ACHN (cell line): Measurements from ENCODE around the gene GABARAP.

ENCODE experiments used
- DNase-seq: peaks from one replicate; pipeline ENCODE4 v3.0.0-alpha.2; 2015
- in situ Hi-C: cut with HindIII; loops from 2 replicates; pipeline ENCODE4 v1.10.0; 2017; ENCODE audit warnings: low sequenced_read_pairs, low pct_ligation_motif_present, low pct_unique_long_range_greater_than_20kb

The GABARAP gene

DNA sequence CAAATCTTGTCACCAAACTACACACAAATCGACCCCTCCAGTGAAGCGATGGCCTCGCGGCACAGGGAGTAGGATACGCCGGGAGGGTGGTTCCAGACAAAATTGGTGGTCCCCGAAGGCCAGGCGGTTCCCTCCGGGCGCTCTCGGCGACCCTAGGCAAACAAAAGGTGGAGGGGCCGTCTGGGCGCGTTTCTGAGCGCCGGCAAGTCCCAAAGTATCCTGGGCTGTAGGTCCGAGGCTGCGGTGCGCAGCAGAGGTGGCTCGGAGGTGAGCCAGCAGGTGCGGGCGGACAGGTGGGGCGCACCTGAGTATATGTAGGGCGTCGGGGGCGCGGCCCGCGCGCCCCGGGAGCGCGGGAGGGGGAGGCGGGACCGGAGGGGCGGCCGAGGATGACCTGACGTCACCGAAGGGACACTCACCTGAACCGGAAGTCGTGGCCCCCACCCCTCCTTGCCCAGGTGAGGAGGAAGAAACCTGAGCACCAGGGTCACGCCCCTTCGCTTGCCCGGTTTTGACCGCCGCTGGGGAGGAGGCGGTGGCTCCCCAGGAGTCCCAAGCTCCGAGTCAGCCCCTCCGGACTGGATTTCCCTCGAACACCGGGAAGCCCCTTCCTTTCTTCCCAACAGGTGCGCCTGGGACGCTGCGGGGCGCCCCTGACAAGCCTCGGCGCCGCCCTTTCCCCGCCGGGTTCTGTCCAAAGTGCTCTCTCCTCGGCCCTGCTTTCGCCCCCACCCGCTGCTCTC lies 20.1 kb upstream of the GABARAP start, which contains the start of gene CLDN7:
Gene CLDN7, minus strand, starts transcription at position 287 of the 743 bp plus-strand sequence. CDS start 435 bp downstream, outside the sequence.
- no peak for DNase-seq
- in situ Hi-C loops: no loop called here

DNA sequence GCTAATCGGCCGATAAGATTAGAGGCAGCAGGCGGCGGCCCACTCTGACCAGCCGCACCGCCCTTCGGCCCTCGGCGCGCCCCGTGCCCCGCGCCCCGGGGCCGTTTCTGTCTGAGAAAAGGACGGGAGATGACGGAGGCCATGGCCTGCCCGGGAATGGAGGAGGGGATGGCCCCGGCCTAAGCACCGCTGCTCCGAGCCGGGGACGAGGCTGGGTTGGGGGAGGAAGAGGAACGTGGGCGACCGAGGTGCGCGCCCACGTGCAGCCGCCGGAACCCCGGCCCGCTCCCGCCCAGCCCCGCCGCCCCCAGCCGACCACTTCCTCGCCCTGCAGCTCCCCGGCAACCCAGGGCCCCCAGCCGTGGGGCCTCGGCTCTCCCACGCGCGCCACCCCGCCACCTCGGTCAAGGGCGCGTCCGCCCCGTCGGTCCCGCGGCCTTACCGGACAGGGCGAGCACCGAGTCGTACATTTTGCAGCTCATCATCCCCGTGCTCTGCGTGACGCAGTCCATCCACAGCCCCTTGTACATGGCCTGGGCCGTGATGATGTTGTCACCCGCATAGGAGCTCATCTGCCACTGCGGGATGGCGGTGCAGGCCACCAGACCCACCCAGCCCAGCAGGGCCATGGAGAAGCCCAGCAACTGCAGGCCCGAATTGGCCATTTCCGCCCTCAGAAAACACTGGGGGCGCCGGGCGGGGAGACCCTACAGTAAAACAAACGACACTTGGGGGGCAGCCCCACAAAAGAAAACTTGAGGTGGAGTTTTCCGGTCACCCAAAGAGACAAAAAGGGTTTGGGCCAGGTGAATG lies 19.3 kb upstream of the GABARAP start:
- in situ Hi-C loops: no loop called here
- DNase-seq: no peak

DNA sequence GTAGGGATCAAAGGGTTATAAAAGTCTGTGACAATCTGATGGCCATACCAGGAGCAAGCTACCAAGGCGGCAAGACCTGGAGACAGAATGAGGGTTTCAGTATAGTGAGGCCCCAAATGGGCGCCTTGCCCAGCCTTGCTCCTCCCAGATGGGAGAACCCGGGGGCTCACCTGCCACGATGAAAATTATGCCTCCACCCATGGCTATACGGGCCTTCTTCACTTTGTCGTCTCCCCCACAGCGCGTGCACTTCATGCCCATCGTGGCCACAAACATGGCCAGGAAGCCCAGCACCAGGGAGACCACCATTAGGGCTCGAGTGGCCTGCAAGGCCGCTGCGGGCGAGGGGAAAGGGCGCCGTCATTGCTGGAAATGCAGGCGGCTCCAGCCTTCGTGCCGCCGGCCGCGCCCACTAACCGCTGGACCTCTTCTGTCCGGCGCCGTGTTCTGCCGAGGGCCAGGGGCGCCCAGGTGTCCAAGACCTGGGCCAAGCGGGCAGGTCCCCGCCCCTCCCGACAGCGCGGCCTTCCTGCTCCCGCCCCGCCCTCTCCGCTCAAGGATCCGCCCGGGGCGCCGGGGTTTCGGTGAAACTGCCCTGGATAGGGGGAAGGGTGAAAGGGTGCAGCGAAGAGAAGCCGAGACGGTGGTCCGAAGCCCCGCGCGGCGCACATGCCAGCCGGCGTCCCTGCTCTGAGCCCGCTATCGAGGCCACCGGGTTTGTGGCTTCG lies 18.6 kb upstream of the GABARAP start:
- in situ Hi-C loops: no loop called here
- no peak for DNase-seq

GRCh38 chr17:7260151-7260550 lies 17.9 kb upstream of the GABARAP start:
- in situ Hi-C loops: no loop called here
- no peak for DNase-seq

DNA sequence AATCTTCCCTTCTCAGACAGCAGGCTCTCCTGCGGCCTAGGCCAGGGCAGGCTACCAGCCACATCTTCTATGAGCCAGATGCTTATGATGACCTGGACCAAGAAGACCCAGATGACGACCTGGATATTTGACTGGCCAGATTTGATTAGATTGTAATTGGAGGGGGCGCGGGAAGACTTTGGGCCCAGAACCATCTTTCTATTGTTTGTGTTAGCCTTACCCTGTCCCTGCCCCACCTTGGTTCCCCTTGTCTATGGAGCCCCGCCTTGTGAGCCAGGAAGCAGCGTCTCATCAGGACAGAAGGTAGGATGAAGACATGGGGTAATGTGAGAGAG lies 17.3 kb upstream of the GABARAP start:
- DNase-seq: no peak
- in situ Hi-C loops: no loop called here

GRCh38 chr17:7258731-7259554 lies 16.7 kb upstream of the GABARAP start:
- DNase-seq: no peak

DNA sequence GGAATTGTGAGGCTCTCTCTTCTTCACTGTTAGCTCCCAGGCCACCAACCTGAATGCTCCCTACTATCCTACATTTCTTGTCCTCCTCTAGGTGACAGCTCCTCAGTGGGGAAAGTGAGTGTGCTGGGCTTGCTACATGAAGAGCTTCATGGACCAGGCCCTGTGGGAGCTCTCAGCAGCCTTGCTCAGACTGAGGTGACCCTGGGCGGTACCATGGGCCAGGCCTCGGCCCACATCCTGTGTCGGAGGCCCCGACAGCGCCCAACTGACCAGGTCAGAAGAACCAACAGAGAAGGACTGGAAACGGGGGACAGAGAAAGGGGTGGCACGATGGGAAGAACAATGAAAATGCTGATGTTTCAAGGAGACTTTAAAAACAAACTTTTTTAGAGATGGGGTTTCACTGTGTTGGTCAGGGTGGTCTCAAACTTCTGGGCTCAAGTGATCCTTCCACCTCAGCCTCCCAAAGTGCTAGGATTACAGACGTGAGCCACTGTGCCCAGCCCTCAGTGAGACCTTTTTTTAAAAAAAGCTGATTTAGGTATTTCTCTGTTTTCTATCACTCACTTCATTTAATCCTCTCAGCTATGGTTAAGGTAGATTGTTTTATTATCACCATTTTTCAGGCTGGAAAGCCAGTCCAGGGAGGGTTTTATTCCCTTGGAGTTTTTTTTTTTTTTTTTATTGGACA lies 14.7 kb upstream of the GABARAP start:
- in situ Hi-C loops: no loop called here
- no peak for DNase-seq

More at GRCh38 chr17:7258731-7259554, 16.7 kb upstream of the GABARAP start:
- in situ Hi-C loops: no loop called here

GRCh38 chr17:7254511-7254910 lies 12.3 kb upstream of the GABARAP start:
- in situ Hi-C loops: no loop called here
- DNase-seq: no peak

- no peak for DNase-seq
- in situ Hi-C loops: no loop called here
These were observed 10.8 kb upstream of the GABARAP start for GRCh38 chr17:7253082-7253481.

GRCh38 chr17:7252176-7253043 lies 10.2 kb upstream of the GABARAP start, which contains the start of gene ELP5:
Gene ELP5 (plus strand): TSS chr17:7252215. CDS start chr17:7252551, 336 bp downstream.
- peak; percentile 96 for DNase-seq
- in situ Hi-C loops: no loop called here

DNA sequence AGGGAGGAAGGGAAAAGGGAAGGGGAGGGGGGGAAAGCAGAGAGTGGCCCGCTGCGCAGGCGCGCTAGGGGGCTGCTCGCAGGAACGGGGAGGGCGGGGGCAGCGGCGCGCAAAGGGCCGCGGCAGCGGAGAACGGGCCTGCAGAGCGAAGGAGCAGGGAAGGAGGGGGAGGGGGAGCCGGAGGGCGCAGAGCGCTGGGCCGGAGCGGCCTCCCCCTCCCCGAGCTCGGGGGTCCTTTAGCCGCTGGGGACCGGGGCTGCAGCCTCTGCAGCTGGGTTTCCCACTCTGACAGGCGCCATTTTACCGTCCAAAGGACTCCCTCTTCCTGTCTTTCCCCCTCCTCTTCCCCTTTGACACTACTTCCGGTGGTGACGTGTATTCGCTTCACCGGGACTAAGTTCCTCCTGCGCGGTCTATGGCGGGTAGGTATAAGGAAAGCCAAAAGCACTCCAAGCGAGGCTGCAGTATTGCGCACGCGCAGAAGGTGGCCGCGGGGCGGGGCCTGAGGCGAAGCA lies 9.5 kb upstream of the GABARAP start, which contains the start of gene CTDNEP1:
Gene CTDNEP1, minus strand, starts transcription at position 74 of the 515 bp plus-strand sequence. CDS start 438 bp downstream, outside the sequence.
- peak; percentile 100 for DNase-seq
- in situ Hi-C loops: no loop called here

- in situ Hi-C loops: no loop called here
- DNase-seq: no peak
These were observed 8.7 kb upstream of the GABARAP start for GRCh38 chr17:7250695-7251627.

- in situ Hi-C loops: no loop called here
These were observed 7.6 kb upstream of the GABARAP start for GRCh38 chr17:7249830-7250229.

GRCh38 chr17:7249214-7249613 lies 7.0 kb upstream of the GABARAP start:
- in situ Hi-C loops: no loop called here
- DNase-seq: no peak

More at GRCh38 chr17:7249830-7250229, 7.6 kb upstream of the GABARAP start:
- DNase-seq: no peak

- no peak for DNase-seq
- in situ Hi-C loops: no loop called here
These were observed 6.5 kb upstream of the GABARAP start for GRCh38 chr17:7248796-7249195.

DNA sequence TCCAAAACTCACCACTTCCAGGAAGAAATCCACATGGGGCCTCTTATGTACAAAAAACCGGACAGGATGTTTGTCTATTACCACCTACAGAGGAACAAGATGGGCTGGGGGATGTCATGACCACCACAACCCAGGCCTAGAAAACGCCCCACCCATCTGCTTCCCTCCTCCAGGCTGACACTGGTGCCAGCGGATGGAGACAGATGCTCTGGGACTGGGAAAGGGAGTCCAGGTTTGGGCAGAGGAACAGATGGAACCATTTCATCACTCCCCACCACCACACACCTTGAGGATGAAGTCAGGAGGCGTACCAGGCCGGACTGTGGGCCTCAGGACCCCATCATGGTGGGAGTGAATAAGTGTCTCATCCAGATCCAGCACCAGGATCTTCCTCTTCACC lies 4.5 kb upstream of the GABARAP start:
- in situ Hi-C loops: no loop called here
- no peak for DNase-seq
